Heart left ventricle (tissue), 13 donors: Measurements from ENCODE around the gene NOL3.

ENCODE experiments used
- POLR2A ChIP-seq, 2 donors: fragments of 450-650 bp; IDR thresholded peaks; one replicate each; pipeline ENCODE4 v1.6.1; 2017; ENCODE audit warnings: antibody characterized with exemption in 2 of 2, mild to moderate bottlenecking in 2 of 2, moderate library complexity in 2 of 2
- TF ChIP-seq, protein P1 (sequence below), 12 donors: fragments of 200-600 bp; sonication (generic) in 4 of 12; IDR thresholded peaks; one replicate each; pipeline versions ENCODE4 v1.5.0 to v1.8.0; 2018 to 2022; ENCODE audit warnings: antibody characterized with exemption in 12 of 12, mild to moderate bottlenecking in 5 of 12
- donor health status: ischemic (EF 13 %, LVEDD 7.1; RV severe dilation, severe dysfunction).
- donor health status: DM: no; HTN: yes; CAD: no.
- donor health status: DM: no; HTN: no; CAD: no.
- donor health status: ischemic (EF 25% LVEDD 6.9; RV normal size, moderate dysfunction).
- donor health status: ischemic (EF 25% LVEDD 5.7; RV mildly dilated, moderate dysfunction).
- donor health status: ischemic (EF 35%, LVEDD 5.7; RV mildly dilated, moderate dysfunction).
- donor health status: nonischemic (EF 11% LVEDD 7.7; RV severe dilation, severe dysfunction).
- donor health status: DM: yes; HTN: yes; CAD: no.
- donor health status: PGD.
- donor health status: ischemic (EF 29% LVEDD 5.4; RV normal size, mild dysfunction).
- donor health status: nonischemic (EF 23%, LVEDD 6.1; RV moderate dilation, normal function).

DNA sequence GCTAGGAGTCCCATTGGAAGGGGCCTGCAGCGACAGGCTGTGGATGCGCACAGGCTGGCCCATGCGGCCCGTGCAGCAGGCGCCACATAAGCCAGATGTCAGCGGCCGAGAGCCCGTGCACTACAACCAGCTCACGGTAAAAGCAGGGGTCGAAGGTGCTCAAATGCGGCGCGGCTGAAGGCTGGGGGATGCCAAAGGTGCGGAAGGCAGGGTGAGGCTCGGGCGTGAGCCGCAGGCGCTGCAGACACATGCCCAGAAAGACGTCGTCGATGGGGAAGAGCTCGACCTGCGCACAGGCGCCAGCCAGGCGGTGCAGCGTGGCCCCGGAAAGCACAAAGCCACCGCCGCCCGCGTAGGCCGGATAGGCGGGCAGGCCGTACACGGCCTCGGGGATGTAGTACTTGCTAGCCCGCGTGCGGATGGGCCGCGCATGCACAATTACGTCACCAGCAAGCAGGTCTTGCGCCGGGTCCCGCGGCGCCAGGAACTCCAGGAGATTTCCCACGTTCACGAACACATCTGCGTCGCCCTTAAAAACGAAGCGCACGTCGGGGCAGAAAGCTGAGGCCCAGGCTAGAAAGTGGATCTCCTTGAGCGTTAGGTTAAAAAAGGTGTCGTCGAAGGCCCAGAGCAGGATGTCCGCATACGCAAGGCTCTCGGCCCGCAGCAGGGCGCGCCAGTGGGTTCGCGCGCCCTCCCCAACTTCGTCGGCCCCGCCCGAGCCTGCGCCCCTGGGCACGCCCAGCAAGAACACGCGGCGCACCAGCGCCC is 20.9 kb upstream of the NOL3 start:
- TF ChIP-seq, protein P1, sequence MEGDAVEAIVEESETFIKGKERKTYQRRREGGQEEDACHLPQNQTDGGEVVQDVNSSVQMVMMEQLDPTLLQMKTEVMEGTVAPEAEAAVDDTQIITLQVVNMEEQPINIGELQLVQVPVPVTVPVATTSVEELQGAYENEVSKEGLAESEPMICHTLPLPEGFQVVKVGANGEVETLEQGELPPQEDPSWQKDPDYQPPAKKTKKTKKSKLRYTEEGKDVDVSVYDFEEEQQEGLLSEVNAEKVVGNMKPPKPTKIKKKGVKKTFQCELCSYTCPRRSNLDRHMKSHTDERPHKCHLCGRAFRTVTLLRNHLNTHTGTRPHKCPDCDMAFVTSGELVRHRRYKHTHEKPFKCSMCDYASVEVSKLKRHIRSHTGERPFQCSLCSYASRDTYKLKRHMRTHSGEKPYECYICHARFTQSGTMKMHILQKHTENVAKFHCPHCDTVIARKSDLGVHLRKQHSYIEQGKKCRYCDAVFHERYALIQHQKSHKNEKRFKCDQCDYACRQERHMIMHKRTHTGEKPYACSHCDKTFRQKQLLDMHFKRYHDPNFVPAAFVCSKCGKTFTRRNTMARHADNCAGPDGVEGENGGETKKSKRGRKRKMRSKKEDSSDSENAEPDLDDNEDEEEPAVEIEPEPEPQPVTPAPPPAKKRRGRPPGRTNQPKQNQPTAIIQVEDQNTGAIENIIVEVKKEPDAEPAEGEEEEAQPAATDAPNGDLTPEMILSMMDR (IDR thresholded peaks at IDR 0.05), result no peak
- no peak for TF ChIP-seq POLR2A (IDR thresholded peaks at IDR 0.05)
